Activated naive CD4-positive, alpha-beta T cell treated with anti-CD3 and anti-CD28 coated beads, Interleukin-2, amount 10 ng/mL, durations not matched to agents 7 days and 5 days (primary cell): ENCODE results near the gene SLC9A9.

Source experiments
- CTCF ChIA-PET: fragments of 350-600 bp; sonication (Branson Sonifier 250); formaldehyde crosslinking; loops from one replicate; lab custom pipeline; 2021; ENCODE audit warnings: antibody characterized with exemption; lab: Charles Lee
- DNase-seq: peaks from one replicate; pipeline ENCODE4 v3.0.0-alpha.2; 2020
- H3K27ac Mint-ChIP-seq: one replicate; pipeline ENCODE4 v1.8.0; 2021; ENCODE audit warnings: mild to moderate bottlenecking, moderate library complexity, mixed read lengths
- H3K27me3 Mint-ChIP-seq: one replicate; pipeline ENCODE4 v1.8.0; 2021; ENCODE audit warnings: mild to moderate bottlenecking, mixed read lengths
- H3K36me3 Mint-ChIP-seq: one replicate; pipeline ENCODE4 v1.8.0; 2021; ENCODE audit warnings: mixed read lengths
- H3K4me1 Mint-ChIP-seq: one replicate; pipeline ENCODE4 v1.8.0; 2021; ENCODE audit warnings: mixed read lengths
- H3K4me3 Mint-ChIP-seq: one replicate; pipeline ENCODE4 v1.8.0; 2021; ENCODE audit warnings: mild to moderate bottlenecking, moderate library complexity, mixed read lengths
- H3K9me3 Mint-ChIP-seq: one replicate; pipeline ENCODE4 v1.8.0; 2021; ENCODE audit warnings: mixed read lengths

SLC9A9 gene

DNA sequence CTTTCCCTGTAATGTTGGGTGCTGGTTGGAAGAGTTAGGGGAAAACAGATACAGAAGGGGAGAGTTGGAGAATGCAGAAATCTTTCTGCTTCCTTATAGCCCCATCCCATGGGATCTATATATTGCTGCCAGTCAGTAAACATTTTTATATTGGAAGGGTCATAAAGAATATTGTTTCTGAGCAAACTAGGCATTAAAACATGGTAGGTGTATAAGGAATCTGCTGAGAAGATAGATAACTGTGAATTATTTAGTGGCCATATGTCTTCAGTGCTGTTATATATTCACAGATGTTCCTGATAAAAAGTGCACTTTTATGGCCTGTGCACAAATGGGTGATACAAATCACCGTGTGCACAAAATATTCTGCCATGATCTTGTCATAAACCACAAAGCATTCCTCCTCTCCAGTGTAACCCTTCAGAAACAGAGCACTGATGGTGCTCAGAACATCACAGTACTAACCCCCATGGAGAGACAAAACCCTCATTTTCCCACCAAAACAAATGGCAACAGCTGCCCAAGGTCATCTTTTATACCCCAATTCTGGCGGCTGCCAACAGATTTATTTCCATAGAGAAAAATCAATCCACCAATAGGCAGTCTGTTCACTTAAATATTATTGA, 269.3 kb downstream of the SLC9A9 start:
- Mint-ChIP-seq H3K27me3 (no peaks in the 10 kb centered on the region), H3K4me3 (no peak overlapping the region), H3K9me3 (no peaks in the 10 kb centered on the region), H3K4me1 (no peaks in the 10 kb centered on the region), H3K36me3 (peaks cover 3% of the 10 kb centered on the region), H3K27ac (no peak overlapping the region)
- no peak for DNase-seq
- CTCF ChIA-PET, result interaction anchor here (0.6 kb wide), 1 partner anchor 142 kb away, joined by 3 read pairs; no protein-coding TSS in a partner anchor

DNA sequence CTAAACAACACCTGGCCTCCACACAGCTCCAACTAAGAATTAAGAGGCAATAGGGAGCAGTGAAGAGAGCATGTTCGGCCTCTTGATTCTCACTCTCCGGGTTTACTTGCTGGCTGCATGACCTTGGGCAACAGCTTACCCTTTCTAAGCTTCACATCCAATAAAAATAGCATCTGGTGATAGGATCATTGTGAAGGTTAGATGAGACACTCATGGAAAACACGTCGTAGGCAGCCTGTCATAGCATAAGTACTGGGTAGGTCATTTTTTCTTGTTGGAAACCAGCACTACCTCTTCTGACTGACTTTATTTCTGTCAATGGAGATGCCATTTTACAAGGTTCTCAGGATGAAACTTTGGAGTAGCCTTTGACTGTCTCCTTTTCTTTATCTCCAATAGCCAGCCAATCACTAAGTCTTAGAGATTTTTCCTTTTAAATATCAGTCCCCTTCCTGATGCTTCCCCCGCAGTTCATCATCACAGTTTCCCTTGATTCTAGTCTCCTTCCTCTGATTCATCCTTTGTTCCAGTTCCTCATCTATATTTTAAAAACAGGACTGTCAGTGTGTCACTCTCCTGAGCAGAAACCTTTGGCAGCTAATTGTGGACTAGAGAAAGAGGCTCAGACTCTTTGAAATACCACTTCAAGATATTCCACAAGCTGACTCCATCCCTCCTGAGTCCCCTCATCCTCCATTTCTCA, 271.5 kb downstream of the SLC9A9 start:
- Mint-ChIP-seq H3K27ac (no peak overlapping the region), H3K4me1 (no peaks in the 10 kb centered on the region), H3K36me3 (peaks cover 1% of the 10 kb centered on the region), H3K9me3 (no peaks in the 10 kb centered on the region), H3K27me3 (no peaks in the 10 kb centered on the region), H3K4me3 (no peak overlapping the region)
- CTCF ChIA-PET, result no interaction called here
- DNase-seq, result no peak

DNA sequence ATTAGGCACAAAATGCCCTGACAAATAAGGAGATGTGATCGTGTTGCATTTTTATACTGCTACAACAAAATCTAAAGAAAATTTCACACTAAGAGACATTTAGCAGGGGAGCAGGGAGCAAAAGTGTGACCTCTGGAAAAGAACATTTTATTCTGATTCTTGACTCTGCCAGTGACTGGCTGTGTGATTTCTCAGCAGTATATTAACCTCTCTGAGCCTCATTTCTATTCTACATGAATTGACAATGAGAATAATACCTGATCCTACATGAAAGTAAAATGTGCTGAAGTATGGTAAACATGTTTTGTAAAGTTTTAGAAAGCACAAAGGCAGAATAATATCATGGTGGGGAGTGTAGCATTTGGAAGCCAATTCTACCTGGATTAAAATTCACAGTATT, 273.3 kb downstream of the SLC9A9 start:
- no peak overlapping the region for H3K27ac Mint-ChIP-seq
- no peaks in the 10 kb centered on the region for H3K27me3 Mint-ChIP-seq
- DNase-seq, result no peak
- peaks cover 1% of the 10 kb centered on the region for H3K36me3 Mint-ChIP-seq
- H3K4me3 Mint-ChIP-seq, result no peak overlapping the region
- no peaks in the 10 kb centered on the region for H3K4me1 Mint-ChIP-seq
- H3K9me3 Mint-ChIP-seq, result no peaks in the 10 kb centered on the region
- CTCF ChIA-PET, result no interaction called here

DNA sequence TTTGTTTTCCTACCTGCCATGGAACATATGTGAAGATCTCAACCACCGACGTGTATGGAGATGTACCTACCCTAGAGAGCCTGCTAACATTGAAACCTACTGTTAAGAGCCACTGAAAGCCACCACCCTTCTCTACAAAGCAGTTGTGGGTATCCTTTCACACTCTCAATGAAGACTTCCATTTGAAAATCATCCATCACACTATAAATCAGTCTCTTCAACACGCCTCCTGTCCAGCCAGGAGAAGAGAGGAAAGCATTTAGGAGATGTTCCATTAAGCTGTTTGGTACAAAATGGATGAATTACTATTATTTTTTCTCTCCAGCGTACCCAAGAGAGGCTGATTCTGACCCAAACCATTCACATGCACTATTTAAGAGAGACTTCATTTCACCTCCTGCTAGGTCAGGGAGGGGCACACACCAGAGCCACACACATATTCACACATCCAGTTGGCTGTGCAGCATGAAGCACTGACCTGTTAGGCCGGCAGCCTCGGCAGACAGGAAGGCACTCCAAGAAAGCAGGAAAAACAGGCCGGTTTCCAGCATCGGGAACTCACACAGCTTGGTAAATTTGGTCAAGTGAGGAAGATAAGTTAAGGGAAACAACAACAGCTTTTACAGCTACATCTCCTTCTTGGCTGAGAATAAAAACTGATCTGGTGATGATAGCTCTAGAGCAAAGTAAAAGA, 274.5 kb downstream of the SLC9A9 start:
- H3K4me3 Mint-ChIP-seq, result no peak overlapping the region
- CTCF ChIA-PET, result no interaction called here
- no peak for DNase-seq
- no peaks in the 10 kb centered on the region for H3K9me3 Mint-ChIP-seq
- no peaks in the 10 kb centered on the region for H3K36me3 Mint-ChIP-seq
- no peaks in the 10 kb centered on the region for H3K27me3 Mint-ChIP-seq
- no peak overlapping the region for H3K27ac Mint-ChIP-seq
- no peaks in the 10 kb centered on the region for H3K4me1 Mint-ChIP-seq

DNA sequence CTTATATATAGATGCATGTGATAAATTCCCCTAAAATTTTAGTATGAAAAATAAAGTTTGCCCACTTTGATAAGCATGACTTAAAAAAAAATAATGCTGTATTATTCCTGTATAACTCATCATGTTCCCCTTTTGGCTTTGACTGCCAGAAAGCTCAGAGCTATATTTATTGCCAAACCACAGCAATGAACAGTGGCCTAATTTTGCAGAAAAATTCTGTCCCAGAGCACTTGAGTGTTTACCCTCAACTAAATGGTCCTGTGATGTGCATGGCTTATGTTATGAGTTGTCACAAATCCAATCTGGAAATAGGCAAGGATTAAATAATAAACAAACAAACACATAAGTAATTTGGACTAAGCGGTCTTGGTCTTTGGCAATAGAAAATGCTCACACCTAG, 276.7 kb downstream of the SLC9A9 start:
- no peak overlapping the region for H3K4me3 Mint-ChIP-seq
- no peaks in the 10 kb centered on the region for H3K4me1 Mint-ChIP-seq
- H3K36me3 Mint-ChIP-seq, result no peaks in the 10 kb centered on the region
- CTCF ChIA-PET, result no interaction called here
- no peak for DNase-seq
- H3K9me3 Mint-ChIP-seq, result no peaks in the 10 kb centered on the region
- H3K27me3 Mint-ChIP-seq, result no peaks in the 10 kb centered on the region
- H3K27ac Mint-ChIP-seq, result no peak overlapping the region

DNA sequence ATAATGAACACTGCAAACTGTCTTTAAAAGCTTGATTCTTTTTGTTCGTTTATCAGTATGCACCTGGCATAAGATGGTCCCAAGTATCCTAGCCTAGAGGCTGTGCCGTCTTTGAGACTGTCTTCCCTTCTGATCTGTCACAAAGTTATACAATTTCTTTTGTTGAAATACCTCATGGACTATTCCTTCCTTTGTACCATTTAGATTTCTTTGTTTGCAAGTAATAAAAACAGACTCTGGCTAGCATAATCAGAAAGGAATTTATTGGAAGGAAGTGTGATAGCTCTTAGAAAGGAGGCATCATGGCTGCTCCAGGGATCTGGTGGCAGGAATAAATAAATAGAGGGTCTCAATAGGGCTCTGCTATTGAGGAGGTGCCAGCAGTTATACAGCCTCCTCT, 280.4 kb downstream of the SLC9A9 start:
- DNase-seq, result no peak
- H3K4me3 Mint-ChIP-seq, result no peak overlapping the region
- CTCF ChIA-PET, result no interaction called here
- H3K27me3 Mint-ChIP-seq, result no peaks in the 10 kb centered on the region
- H3K4me1 Mint-ChIP-seq, result no peaks in the 10 kb centered on the region
- H3K36me3 Mint-ChIP-seq, result peaks cover 1% of the 10 kb centered on the region
- no peaks in the 10 kb centered on the region for H3K9me3 Mint-ChIP-seq
- no peak overlapping the region for H3K27ac Mint-ChIP-seq

DNA sequence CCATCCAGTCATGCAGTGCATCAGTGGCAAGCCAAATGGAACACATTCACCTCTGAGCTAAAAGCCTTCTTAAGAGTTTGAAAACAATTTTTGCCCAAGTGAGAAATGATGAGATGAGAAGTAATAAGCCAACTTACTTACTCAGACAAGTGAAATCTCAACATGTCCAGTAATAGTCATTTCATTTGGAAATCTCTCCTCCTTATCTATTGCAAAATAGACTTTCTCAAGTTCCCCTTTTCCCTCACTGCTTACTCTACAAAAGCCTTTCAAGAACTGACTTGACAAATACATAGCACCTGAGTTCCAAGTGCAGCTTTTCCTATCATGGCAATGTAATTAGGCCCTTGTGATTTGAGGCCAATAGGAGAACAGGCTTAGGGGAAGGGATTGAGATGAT, 282.3 kb downstream of the SLC9A9 start:
- H3K36me3 Mint-ChIP-seq, result peaks cover 1% of the 10 kb centered on the region
- DNase-seq, result no peak
- no peak overlapping the region for H3K27ac Mint-ChIP-seq
- CTCF ChIA-PET, result no interaction called here
- H3K4me3 Mint-ChIP-seq, result no peak overlapping the region
- H3K9me3 Mint-ChIP-seq, result no peaks in the 10 kb centered on the region
- no peaks in the 10 kb centered on the region for H3K4me1 Mint-ChIP-seq
- no peaks in the 10 kb centered on the region for H3K27me3 Mint-ChIP-seq

DNA sequence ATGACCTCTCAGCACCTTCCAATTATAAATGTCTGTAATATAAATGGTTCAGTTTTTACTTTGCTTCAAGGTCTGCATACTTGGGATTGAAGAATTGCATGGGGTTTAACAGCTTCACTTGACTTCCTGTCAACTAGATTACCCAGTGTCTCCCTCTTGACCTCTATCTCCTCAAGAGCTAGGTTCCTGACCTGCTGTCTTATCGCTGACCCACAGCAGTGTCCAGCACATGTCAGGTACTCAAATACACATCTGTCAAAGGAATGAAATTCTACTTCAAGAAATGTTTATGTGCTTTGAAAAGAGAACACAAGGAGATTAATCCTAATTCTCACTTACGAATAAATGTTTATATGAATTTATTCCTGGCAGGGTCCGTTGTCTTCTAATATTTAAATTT, 284.5 kb downstream of the SLC9A9 start:
- CTCF ChIA-PET, result no interaction called here
- no peak for DNase-seq
- Mint-ChIP-seq H3K36me3 (peaks cover 1% of the 10 kb centered on the region), H3K4me3 (no peak overlapping the region), H3K9me3 (no peaks in the 10 kb centered on the region), H3K27me3 (no peaks in the 10 kb centered on the region), H3K27ac (no peak overlapping the region), H3K4me1 (no peaks in the 10 kb centered on the region)

DNA sequence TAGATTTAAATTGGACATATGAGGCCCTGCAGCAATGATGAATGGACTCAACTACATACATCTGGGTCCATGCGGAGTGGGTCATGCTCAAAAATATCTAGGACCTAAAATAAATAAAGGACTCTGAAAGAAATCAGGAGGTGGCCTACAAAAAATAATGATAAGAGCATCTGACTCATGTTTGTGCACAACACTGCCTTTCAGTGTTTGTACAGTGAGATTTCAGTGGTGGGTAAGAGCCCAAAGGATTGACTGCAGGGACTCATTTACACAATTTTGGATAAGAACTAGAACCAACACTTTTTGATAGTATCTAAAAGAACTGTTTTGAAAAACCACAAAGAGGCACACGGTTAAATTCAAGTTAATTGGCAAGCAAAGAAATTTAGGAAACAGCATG, 285.5 kb downstream of the SLC9A9 start:
- H3K27me3 Mint-ChIP-seq, result no peaks in the 10 kb centered on the region
- H3K27ac Mint-ChIP-seq, result no peak overlapping the region
- H3K4me1 Mint-ChIP-seq, result no peaks in the 10 kb centered on the region
- no peak for DNase-seq
- H3K4me3 Mint-ChIP-seq, result no peak overlapping the region
- CTCF ChIA-PET, result no interaction called here
- H3K9me3 Mint-ChIP-seq, result peaks cover 9% of the 10 kb centered on the region
- H3K36me3 Mint-ChIP-seq, result peaks cover 1% of the 10 kb centered on the region

DNA sequence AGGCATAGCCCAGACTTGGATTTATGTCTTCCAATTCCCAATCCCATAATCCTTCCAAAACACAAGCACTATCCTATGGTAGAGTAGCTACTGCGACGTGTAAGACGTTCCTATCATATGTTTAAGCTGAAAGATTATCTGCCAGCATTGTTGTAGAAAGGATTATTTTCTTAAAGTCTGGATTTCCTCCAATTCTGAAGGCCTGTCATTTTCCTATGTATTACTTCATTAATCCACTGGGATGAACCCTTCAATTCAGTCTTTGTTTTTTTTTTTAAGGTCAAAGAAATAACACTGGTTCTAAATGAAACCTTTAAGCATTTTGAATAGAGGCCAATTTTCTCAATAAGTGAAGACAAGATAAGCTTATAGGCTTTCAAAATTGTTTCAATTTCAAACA, 289.0 kb downstream of the SLC9A9 start:
- peaks cover 17% of the 10 kb centered on the region for H3K9me3 Mint-ChIP-seq
- DNase-seq, result no peak
- H3K4me1 Mint-ChIP-seq, result no peaks in the 10 kb centered on the region
- no peak overlapping the region for H3K4me3 Mint-ChIP-seq
- H3K27ac Mint-ChIP-seq, result no peak overlapping the region
- CTCF ChIA-PET, result no interaction called here
- H3K36me3 Mint-ChIP-seq, result no peaks in the 10 kb centered on the region
- no peaks in the 10 kb centered on the region for H3K27me3 Mint-ChIP-seq

DNA sequence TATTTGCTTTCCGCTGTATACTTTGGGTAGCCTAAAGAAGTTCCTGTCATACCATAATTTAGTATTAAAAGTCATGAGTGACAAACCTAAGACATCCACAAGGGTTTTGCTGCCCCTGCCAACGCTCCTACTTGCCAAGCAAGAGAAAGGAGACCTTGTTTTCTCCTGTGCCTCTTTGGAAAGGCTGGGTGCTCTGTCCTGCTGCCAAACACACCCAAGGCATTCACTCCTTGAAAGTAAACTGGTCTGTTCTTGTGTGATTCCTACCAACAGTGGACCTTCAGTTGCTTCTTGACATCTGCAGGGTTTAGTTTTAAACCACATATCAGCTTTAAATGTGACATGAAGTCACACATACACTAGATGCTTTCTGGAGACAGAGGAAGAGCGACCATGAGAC, 295.4 kb downstream of the SLC9A9 start:
- Mint-ChIP-seq H3K27ac (no peak overlapping the region), H3K9me3 (peaks cover 8% of the 10 kb centered on the region), H3K4me3 (no peak overlapping the region), H3K27me3 (no peaks in the 10 kb centered on the region), H3K36me3 (peaks cover 7% of the 10 kb centered on the region), H3K4me1 (no peaks in the 10 kb centered on the region)
- no peak for DNase-seq
- CTCF ChIA-PET, result no interaction called here

DNA sequence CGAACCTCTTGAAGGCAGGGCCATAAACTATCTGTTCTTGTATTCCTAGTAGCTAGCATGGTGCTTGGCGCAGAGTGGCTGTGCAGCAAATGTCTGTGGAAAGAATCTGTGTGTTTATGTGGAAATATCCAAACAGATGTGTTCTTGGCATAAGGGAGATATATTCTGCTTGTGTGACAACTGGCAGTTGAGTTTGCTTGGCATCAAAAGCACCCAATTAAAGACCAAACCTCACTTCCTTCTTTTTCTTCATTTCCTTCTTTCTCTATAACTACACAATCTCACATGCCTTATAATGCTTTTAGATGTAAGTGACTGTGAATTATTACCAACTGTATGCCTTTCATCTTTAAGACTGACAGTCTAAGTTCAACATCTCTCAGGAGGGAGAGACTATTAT, 296.5 kb downstream of the SLC9A9 start:
- H3K36me3 Mint-ChIP-seq, result peaks cover 9% of the 10 kb centered on the region
- H3K27ac Mint-ChIP-seq, result no peak overlapping the region
- DNase-seq, result no peak
- H3K9me3 Mint-ChIP-seq, result peaks cover 1% of the 10 kb centered on the region
- no peak overlapping the region for H3K4me3 Mint-ChIP-seq
- no peaks in the 10 kb centered on the region for H3K27me3 Mint-ChIP-seq
- H3K4me1 Mint-ChIP-seq, result no peaks in the 10 kb centered on the region
- CTCF ChIA-PET, result no interaction called here

DNA sequence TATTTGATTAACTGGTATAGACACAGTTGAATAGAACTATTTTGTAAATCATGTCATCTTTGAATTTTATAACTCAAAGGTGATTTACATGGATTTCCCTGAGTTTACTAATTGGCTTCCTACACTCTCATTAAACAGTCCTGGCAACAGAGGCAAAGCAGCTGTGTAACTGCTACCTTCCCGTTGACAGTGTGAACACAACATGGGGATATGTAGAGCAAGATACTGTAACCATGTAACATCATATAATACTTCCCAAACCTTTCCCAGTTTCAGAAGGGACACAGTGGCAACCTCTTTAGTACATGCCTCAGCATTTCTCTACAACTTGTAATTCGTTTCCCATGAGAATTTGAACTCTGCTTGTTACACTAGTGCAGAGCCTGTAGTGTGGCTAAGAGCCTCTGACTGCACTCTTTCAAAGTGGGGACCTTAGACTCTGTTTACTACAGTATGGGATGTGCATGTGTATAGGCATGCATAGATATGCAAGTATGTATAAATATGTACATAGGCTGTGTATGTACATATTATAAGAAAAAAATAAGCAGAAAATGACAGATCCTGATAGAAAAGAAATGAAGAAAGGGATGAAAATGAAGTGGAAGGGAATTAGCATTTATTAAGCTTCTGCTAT, 299.3 kb downstream of the SLC9A9 start:
- CTCF ChIA-PET, result no interaction called here
- Mint-ChIP-seq H3K27me3 (no peaks in the 10 kb centered on the region), H3K27ac (no peak overlapping the region), H3K9me3 (peaks cover 7% of the 10 kb centered on the region), H3K4me1 (no peaks in the 10 kb centered on the region), H3K36me3 (peaks cover 13% of the 10 kb centered on the region), H3K4me3 (no peak overlapping the region)
- DNase-seq, result no peak

DNA sequence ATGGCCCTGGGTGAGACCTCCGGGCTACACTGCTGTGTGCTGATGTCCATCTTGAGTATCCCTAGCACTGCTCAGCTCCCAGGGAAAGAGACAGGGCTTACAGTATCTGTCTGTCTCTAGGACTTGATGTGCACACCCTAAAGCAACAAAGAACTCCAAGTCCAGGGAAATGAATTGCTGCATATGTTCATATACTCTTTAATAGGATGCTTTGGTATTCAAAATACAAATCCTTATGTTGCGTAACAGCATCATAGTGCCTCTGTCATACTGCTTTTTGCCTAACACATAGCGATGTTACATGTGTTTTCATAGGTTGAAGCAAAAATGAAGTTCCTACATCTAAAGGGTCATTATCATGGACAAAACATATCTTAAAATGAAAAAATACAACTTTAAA, 299.9 kb downstream of the SLC9A9 start:
- DNase-seq, result no peak
- Mint-ChIP-seq H3K4me1 (no peaks in the 10 kb centered on the region), H3K9me3 (peaks cover 7% of the 10 kb centered on the region), H3K27ac (no peak overlapping the region), H3K4me3 (no peak overlapping the region), H3K27me3 (no peaks in the 10 kb centered on the region), H3K36me3 (peaks cover 13% of the 10 kb centered on the region)
- CTCF ChIA-PET, result no interaction called here
